ENCODE measurements around the gene GTF2B.

DNA sequence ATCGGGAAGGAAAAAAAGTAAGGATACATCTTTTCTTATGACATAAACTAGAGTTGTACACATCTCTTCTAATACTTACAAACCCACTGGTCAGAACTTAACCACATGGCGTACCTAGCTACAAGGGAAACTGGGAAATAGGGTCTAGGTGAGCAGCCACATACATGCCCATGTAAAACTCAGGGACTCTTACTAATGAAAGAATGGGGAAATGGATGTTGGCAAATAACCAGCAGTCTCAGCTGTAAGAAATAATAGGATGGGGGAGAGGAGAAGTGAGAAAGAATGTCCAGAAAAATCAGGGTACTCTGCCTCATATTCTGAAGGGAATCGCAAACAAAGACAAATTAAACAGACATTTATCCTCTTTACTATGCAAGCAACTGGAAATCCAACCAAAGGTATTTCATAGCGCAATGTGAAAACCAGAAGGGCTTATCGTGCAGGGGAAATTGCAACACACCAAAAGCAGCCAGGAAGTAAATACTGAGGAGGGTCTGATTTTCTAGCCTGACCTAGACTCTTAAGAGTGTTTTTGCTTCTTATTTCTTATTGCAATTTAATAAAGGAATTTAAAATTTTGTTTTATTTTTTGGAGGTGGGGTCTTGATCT is 17.5 kb downstream of the GTF2B start:
- TF ChIP-seq, protein P1, sequence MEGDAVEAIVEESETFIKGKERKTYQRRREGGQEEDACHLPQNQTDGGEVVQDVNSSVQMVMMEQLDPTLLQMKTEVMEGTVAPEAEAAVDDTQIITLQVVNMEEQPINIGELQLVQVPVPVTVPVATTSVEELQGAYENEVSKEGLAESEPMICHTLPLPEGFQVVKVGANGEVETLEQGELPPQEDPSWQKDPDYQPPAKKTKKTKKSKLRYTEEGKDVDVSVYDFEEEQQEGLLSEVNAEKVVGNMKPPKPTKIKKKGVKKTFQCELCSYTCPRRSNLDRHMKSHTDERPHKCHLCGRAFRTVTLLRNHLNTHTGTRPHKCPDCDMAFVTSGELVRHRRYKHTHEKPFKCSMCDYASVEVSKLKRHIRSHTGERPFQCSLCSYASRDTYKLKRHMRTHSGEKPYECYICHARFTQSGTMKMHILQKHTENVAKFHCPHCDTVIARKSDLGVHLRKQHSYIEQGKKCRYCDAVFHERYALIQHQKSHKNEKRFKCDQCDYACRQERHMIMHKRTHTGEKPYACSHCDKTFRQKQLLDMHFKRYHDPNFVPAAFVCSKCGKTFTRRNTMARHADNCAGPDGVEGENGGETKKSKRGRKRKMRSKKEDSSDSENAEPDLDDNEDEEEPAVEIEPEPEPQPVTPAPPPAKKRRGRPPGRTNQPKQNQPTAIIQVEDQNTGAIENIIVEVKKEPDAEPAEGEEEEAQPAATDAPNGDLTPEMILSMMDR (IDR thresholded peaks at IDR 0.05; ENCODE audit: low read depth, low read length, poor library complexity, severe bottlenecking), result no peak
- no peak for TF ChIP-seq EZH2phosphoT487 (IDR thresholded peaks at IDR 0.05; ENCODE audit: borderline replicate concordance, low read length)
